CD4-positive, alpha-beta T cell treated with Interleukin-2 at 100 ng/mL for 4 hours (primary cell): ENCODE data around the gene DOK4.

Experiments used
- DNase-seq: peaks from one replicate; pipeline ENCODE4 v3.0.0-alpha.2; 2020; ENCODE audit warnings: low spot score

The DOK4 gene

GRCh38 chr16:57518922-57519321 is 32.6 kb upstream of the DOK4 start:
- no peak for DNase-seq

- DNase-seq: no peak
These were observed 32.2 kb upstream of the DOK4 start for GRCh38 chr16:57518520-57518919.

GRCh38 chr16:57517397-57518367 is 31.4 kb upstream of the DOK4 start:
- no peak for DNase-seq

- no peak for DNase-seq
These were observed 30.5 kb upstream of the DOK4 start for GRCh38 chr16:57516773-57517172.

GRCh38 chr16:57516176-57516725 is 30.0 kb upstream of the DOK4 start:
- DNase-seq: no peak

- no peak for DNase-seq
These were observed 28.7 kb upstream of the DOK4 start for GRCh38 chr16:57514791-57515600.

GRCh38 chr16:57514371-57514770 is 28.1 kb upstream of the DOK4 start:
- DNase-seq: no peak

GRCh38 chr16:57513371-57514102 is 27.2 kb upstream of the DOK4 start:
- no peak for DNase-seq

GRCh38 chr16:57512296-57513001 is 26.2 kb upstream of the DOK4 start:
- DNase-seq: no peak

- no peak for DNase-seq
These were observed 24.0 kb upstream of the DOK4 start for GRCh38 chr16:57510016-57510871.

GRCh38 chr16:57509231-57509923 is 23.1 kb upstream of the DOK4 start:
- DNase-seq: no peak

- no peak for DNase-seq
These were observed 21.7 kb upstream of the DOK4 start for GRCh38 chr16:57508035-57508425.

GRCh38 chr16:57507136-57508034 is 21.1 kb upstream of the DOK4 start:
- DNase-seq: no peak

- DNase-seq: no peak
These were observed 18.9 kb upstream of the DOK4 start for GRCh38 chr16:57505169-57505568.

- DNase-seq: no peak
These were observed 18.2 kb upstream of the DOK4 start for GRCh38 chr16:57504491-57504890.

- DNase-seq: no peak
These were observed 17.7 kb upstream of the DOK4 start for GRCh38 chr16:57504001-57504400.

GRCh38 chr16:57503366-57503765 is 17.1 kb upstream of the DOK4 start:
- no peak for DNase-seq

- DNase-seq: no peak
These were observed 15.9 kb upstream of the DOK4 start for GRCh38 chr16:57502048-57502775.
